ENCODE measurements around the gene GHDC. TPM values are rescaled to one million over a fixed set of nuclear protein-coding genes. Genes with fewer than 3 reads are reported as not detected.

The GHDC gene
- total and polyA plus RNA-seq, 2 donors (not counting 3 experiments of a cell fraction or from before 2014, with no cell fraction given), result 9.8 to 11.2 TPM

- ChIA-PET POLR2A (no interaction called here), CTCF (interaction anchor here (1.5 kb wide), 1 partner anchor 23 kb away, joined by 5 read pairs; no protein-coding TSS in a partner anchor)
- Histone ChIP-seq H3K27ac (ENCODE audit: insufficient read depth, low read depth, low read length) (no peak overlapping the region), H3K27me3 (ENCODE audit: control insufficient read depth in 2 of 2, insufficient read depth in 2 of 2, low read length in 2 of 2) (no peaks in the 10 kb centered on the region), H3K79me2 (ENCODE audit: control insufficient read depth, insufficient read depth, low read length) (no peaks in the 10 kb centered on the region), H4K20me1 (replicated peaks; ENCODE audit: control insufficient read depth, extremely low read depth, insufficient read depth, low read length) (no peaks in the 10 kb centered on the region), H3K9ac (replicated peaks; ENCODE audit: extremely low read depth, insufficient read depth, low read length) (no peak overlapping the region), H3K4me1 (ENCODE audit: control insufficient read depth, extremely low read depth, insufficient read depth, low read length) (no peaks in the 10 kb centered on the region), H3K36me3 (ENCODE audit: control insufficient read depth in 2 of 2, extremely low read depth in 1 of 2, insufficient read depth in 2 of 2, low read length in 2 of 2) (peaks cover 3 to 18% of the 10 kb centered on the region in 2 experiments), H2AFZ (ENCODE audit: low read depth, low read length) (no peak overlapping the region), H3K9me3 (replicated peaks; ENCODE audit: control insufficient read depth, insufficient read depth, low read length) (no peaks in the 10 kb centered on the region), H3K9me1 (replicated peaks; ENCODE audit: control insufficient read depth, extremely low read depth, insufficient read depth, low read length) (no peaks in the 10 kb centered on the region), H3K4me2 (ENCODE audit: insufficient read depth, low read length) (no peak overlapping the region), H3K4me3 (replicated peaks in 1 of 3; ENCODE audit: insufficient read depth in 1 of 3, low read depth in 1 of 3, low read length in 3 of 3) (no peak overlapping the region)
- TF ChIP-seq EZH2 (IDR thresholded peaks at IDR 0.05; ENCODE audit: borderline replicate concordance, low read depth, low read length, severe bottlenecking) (no peak), FOS (IDR thresholded peaks at IDR 0.05; ENCODE audit: borderline replicate concordance, insufficient read depth, low read length) (no peak), POLR2AphosphoS5 (IDR thresholded peaks at IDR 0.05; ENCODE audit: insufficient read depth, low read depth, low read length) (no peak), POLR2A (IDR thresholded peaks at IDR 0.05; ENCODE audit: low read depth, low read length) (no peak), MAX (IDR thresholded peaks at IDR 0.05; ENCODE audit: insufficient read depth, insufficient read length) (no peak), JUN (IDR thresholded peaks at IDR 0.05; ENCODE audit: borderline replicate concordance, insufficient read depth, insufficient read length, low read depth) (no peak), GATA2 (IDR thresholded peaks at IDR 0.05; ENCODE audit: insufficient read depth, insufficient read length, low read depth, low read length) (no peak), MYC (IDR thresholded peaks at IDR 0.05; ENCODE audit: low read depth, low read length) (no peak)
- TF ChIP-seq, protein P1, sequence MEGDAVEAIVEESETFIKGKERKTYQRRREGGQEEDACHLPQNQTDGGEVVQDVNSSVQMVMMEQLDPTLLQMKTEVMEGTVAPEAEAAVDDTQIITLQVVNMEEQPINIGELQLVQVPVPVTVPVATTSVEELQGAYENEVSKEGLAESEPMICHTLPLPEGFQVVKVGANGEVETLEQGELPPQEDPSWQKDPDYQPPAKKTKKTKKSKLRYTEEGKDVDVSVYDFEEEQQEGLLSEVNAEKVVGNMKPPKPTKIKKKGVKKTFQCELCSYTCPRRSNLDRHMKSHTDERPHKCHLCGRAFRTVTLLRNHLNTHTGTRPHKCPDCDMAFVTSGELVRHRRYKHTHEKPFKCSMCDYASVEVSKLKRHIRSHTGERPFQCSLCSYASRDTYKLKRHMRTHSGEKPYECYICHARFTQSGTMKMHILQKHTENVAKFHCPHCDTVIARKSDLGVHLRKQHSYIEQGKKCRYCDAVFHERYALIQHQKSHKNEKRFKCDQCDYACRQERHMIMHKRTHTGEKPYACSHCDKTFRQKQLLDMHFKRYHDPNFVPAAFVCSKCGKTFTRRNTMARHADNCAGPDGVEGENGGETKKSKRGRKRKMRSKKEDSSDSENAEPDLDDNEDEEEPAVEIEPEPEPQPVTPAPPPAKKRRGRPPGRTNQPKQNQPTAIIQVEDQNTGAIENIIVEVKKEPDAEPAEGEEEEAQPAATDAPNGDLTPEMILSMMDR (IDR thresholded peaks at IDR 0.05; ENCODE audit: extremely low read depth in 1 of 2, insufficient read depth in 1 of 2, low read depth in 1 of 2, low read length in 2 of 2), result no peak
- BruUV-seq (replicated peaks), result no TSS peak
- DNase-seq (ENCODE audit: low read depth, low spot score) (no peak), FAIRE-seq (no peak)
- intact Hi-C loops (cut with micrococcal nuclease) (no loop called here), dilution Hi-C loops (cut with MboI; ENCODE audit: extremely low pct_ligation_motif_present, low sequenced_read_pairs) (no loop called here)
Measured at GRCh38 chr17:42198897-42199296, 4.6 kb upstream of the GHDC start.

All from endothelial cell of umbilical vein (primary cell).